Choroid plexus epithelial cell (primary cell): Measurements from ENCODE around the gene PTRHD1.

Source experiments
- DNase-seq: peaks from one replicate; pipeline ENCODE4 v3.0.0-alpha.2; 2010; ENCODE audit warnings: low read depth
- H3K4me3 ChIP-seq: 2 replicates; pipeline ENCODE4 v1.5.1; 2011; ENCODE audit warnings: low read depth, mild to moderate bottlenecking, control low read depth, low read length, moderate library complexity
- CTCF ChIP-seq: conservative IDR thresholded peaks from 2 replicates; pipeline ENCODE4 v1.5.1; 2011; ENCODE audit warnings: low read depth, mild to moderate bottlenecking, control low read depth, inconsistent platforms, low read length, moderate library complexity

Gene PTRHD1

GRCh38 chr2:24828238-24828996 is 35.2 kb upstream of the PTRHD1 start:
- TF ChIP-seq CTCF, result no peak
- no peak overlapping the region for H3K4me3 ChIP-seq
- no peak for DNase-seq

- H3K4me3 ChIP-seq, result no peak overlapping the region
- TF ChIP-seq CTCF, result peak; percentile 97
- DNase-seq, result peak; percentile 96
Observed at GRCh38 chr2:24827321-24828237, 34.4 kb upstream of the PTRHD1 start.

- no peak for DNase-seq
- no peak for TF ChIP-seq CTCF
- no peak overlapping the region for H3K4me3 ChIP-seq
Observed at GRCh38 chr2:24826773-24827145, 33.6 kb upstream of the PTRHD1 start.

- no peak overlapping the region for H3K4me3 ChIP-seq
- peak; percentile 10 for TF ChIP-seq CTCF
- DNase-seq, result peak; percentile 55
Observed at GRCh38 chr2:24825883-24826772, 32.9 kb upstream of the PTRHD1 start.

GRCh38 chr2:24824966-24825882 is 32.0 kb upstream of the PTRHD1 start:
- DNase-seq, result no peak
- H3K4me3 ChIP-seq, result no peak overlapping the region

More at GRCh38 chr2:24824966-24825882, 32.0 kb upstream of the PTRHD1 start:
- peak; percentile 55 for TF ChIP-seq CTCF
